Measurements from ENCODE around the gene INS.

Gene INS

DNA sequence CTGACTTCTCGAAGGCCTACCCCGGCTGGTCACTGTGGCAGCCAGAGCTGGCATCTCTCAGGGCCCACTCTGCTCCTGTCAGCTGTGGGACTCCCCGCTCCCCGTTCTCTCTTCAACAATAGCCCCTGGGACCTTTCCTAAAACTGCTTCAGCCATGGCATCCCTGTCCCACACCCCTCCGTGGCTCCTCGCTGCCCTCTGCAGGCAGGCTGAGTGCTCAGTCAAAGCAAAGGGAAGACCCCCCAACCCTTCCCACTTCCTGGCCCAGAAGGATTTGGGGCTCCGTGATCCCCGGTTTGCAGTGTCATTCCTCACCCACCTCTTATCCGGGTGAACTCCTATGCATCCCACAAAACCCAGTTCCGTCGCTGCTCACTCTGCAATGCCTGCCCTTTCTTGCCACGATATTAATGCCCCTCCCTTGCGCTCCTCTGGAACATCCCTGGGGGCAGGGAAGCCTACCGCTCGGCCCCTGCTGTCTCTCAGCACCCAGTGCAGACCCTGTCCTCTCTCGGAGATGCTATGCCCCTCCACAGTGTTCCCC lies 12.2 kb upstream of the INS start:
- Histone ChIP-seq H3K9me3 (ENCODE audit: control insufficient read depth in 1 of 2, low read length in 2 of 2) (no peaks in the 10 kb centered on the region), H3K4me3 (ENCODE audit: low read depth in 1 of 2, low read length in 2 of 2) (no peak overlapping the region), H3K36me3 (ENCODE audit: control insufficient read depth in 1 of 2, insufficient read depth in 2 of 2, low read length in 2 of 2) (no peaks in the 10 kb centered on the region), H3K4me1 (ENCODE audit: control insufficient read depth in 1 of 2, insufficient read depth in 2 of 2, low read length in 2 of 2) (no peaks in the 10 kb centered on the region), H3K27ac (ENCODE audit: low read depth, low read length) (no peak overlapping the region), H3K9ac (ENCODE audit: low read depth in 1 of 2, low read length in 2 of 2) (no peak overlapping the region), H3K27me3 (ENCODE audit: control insufficient read depth in 1 of 2, insufficient read depth in 2 of 2, low read length in 2 of 2) (no peaks in the 10 kb centered on the region)

DNA sequence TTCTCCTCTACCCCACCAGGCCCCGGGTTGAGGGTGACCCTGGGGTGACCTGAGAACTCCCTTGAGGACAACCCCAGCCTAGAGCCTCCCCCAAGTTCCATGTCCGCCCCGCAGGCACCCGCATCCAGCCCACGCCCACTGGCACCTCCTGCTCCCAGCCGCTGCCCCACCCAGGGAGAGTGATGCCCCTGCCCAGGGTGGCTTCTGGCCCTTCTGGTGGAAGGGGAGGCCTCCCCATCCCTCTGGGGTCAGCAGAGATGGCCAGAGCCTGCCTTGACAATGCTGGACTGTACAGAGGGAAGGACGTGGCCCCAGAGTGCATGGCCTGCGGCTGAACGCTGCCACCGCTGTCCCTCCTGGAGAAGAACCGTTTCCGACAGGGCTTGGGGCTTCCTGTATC lies 11.7 kb upstream of the INS start:
- no peak overlapping the region for H3K27ac ChIP-seq (ENCODE audit: low read depth, low read length)
- H3K4me1 ChIP-seq (ENCODE audit: control insufficient read depth in 1 of 2, insufficient read depth in 2 of 2, low read length in 2 of 2), result no peaks in the 10 kb centered on the region
- peaks cover 0 to 5% of the 10 kb centered on the region in 2 donors for H3K27me3 ChIP-seq (ENCODE audit: control insufficient read depth in 1 of 2, insufficient read depth in 2 of 2, low read length in 2 of 2)
- H3K4me3 ChIP-seq (ENCODE audit: low read depth in 1 of 2, low read length in 2 of 2), result no peak overlapping the region
- H3K9me3 ChIP-seq (ENCODE audit: control insufficient read depth in 1 of 2, low read length in 2 of 2), result no peaks in the 10 kb centered on the region
- no peaks in the 10 kb centered on the region for H3K36me3 ChIP-seq (ENCODE audit: control insufficient read depth in 1 of 2, insufficient read depth in 2 of 2, low read length in 2 of 2)
- H3K9ac ChIP-seq (ENCODE audit: low read depth in 1 of 2, low read length in 2 of 2), result no peak overlapping the region

DNA sequence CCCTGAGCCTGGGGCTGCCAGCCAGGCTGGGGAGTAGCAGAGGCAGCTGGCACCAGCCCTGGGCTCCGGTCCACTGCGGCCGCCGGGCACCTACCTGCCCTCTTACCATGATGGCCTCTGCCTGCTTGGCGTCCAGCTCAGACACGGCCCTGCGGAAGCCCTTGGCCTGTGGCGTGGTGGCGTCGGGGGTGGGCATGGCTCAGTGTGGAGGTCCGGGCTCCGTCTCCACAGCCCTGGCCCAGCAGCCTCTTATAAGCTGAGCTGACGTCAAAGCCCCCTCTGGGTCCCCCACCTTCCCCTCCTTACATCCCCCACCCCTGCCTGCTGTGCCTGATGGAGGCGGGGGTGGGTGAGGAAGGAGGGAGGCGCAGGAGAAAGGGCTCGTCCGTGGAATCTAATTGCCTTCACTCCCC lies 10.6 kb upstream of the INS start, which contains the start of gene TH:
Gene TH, minus strand, starts transcription at position 225 of the 413 bp plus-strand sequence. Its CDS starts 29 bp downstream, at position 196.
- no peaks in the 10 kb centered on the region for H3K9me3 ChIP-seq (ENCODE audit: control insufficient read depth in 1 of 2, low read length in 2 of 2)
- H3K27ac ChIP-seq (ENCODE audit: low read depth, low read length), result no peak within 1 kb of the TSS
- no peak within 1 kb of the TSS for H3K4me3 ChIP-seq (ENCODE audit: low read depth in 1 of 2, low read length in 2 of 2)
- no peak within 1 kb of the TSS for H3K9ac ChIP-seq (ENCODE audit: low read depth in 1 of 2, low read length in 2 of 2)
- peaks cover 0 to 8% of the 10 kb centered on the region in 2 donors for H3K27me3 ChIP-seq (ENCODE audit: control insufficient read depth in 1 of 2, insufficient read depth in 2 of 2, low read length in 2 of 2)
- no peaks in the 10 kb centered on the region for H3K36me3 ChIP-seq (ENCODE audit: control insufficient read depth in 1 of 2, insufficient read depth in 2 of 2, low read length in 2 of 2)
- no peaks in the 10 kb centered on the region for H3K4me1 ChIP-seq (ENCODE audit: control insufficient read depth in 1 of 2, insufficient read depth in 2 of 2, low read length in 2 of 2)

DNA sequence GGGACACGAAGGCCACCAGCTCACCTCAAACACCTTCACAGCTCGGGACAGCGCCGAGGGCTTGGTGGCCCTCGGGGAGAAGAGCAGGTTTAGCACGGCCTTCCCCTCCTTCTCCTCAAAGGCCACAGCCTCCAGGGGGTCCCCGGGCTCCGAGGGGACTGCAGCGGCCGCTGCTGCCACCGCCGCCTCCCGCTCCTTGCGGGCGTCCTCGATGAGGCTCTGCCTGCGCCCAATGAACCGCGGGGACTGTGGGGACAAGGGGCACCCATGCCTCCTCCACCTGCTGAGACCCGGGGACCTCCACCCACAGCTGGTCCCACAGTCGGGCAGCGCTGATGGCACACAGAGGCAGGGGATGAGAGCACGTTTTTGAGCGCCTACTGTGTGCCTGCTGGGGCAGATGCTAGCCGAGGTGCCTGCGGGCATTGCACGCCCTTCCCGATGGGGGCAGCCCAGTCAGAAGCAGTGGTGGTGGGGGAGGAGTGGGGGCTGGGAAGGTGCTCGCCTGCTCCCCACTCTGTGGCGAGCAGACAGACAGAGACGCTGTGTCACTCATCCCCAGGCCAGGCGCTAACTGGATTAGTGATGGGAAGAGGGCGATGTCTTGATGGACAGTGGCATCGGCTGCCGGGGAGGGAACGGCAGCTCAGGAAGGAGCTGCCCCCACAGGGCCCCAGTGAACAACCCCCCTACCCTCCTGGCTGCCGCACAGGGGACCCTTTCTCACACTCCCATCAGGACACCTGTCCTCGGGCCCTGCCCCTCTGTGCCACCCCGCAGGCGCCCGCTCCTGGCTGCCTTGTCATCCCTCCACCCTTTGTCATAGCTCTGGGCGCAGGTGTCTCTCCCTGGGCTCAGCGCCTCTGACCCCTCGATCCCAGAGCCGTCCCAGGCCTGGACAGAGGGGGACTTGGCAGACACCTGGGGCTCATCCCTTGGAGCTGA lies 8.9 kb upstream of the INS start:
- no peak overlapping the region for H3K4me3 ChIP-seq (ENCODE audit: low read depth in 1 of 2, low read length in 2 of 2)
- H3K36me3 ChIP-seq (ENCODE audit: control insufficient read depth in 1 of 2, insufficient read depth in 2 of 2, low read length in 2 of 2), result no peaks in the 10 kb centered on the region
- peaks cover 0 to 16% of the 10 kb centered on the region in 2 donors for H3K27me3 ChIP-seq (ENCODE audit: control insufficient read depth in 1 of 2, insufficient read depth in 2 of 2, low read length in 2 of 2)
- H3K4me1 ChIP-seq (ENCODE audit: control insufficient read depth in 1 of 2, insufficient read depth in 2 of 2, low read length in 2 of 2), result no peaks in the 10 kb centered on the region
- H3K9ac ChIP-seq (ENCODE audit: low read depth in 1 of 2, low read length in 2 of 2), result no peak overlapping the region
- H3K27ac ChIP-seq (ENCODE audit: low read depth, low read length), result no peak overlapping the region
- H3K9me3 ChIP-seq (ENCODE audit: control insufficient read depth in 1 of 2, low read length in 2 of 2), result no peaks in the 10 kb centered on the region

DNA sequence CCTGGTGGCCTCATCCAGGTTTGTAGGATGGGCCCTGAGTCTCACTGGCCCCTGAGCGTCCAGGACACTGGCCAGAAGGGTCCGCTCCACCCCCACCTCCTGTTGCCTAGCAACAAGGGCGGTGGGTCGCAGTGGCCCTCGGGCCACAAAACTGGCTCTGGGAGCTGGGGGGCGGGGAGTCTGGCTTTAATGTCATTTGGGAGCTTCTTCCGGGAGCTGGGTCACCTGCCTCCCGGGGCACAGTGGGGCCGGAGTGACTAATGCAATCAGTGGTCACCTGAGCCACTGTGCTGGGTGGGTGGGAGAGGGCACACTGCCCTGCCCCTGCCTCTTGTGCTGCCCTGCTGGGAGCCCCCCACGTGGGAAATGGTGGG lies 8.0 kb upstream of the INS start:
- H3K27me3 ChIP-seq (ENCODE audit: control insufficient read depth in 1 of 2, insufficient read depth in 2 of 2, low read length in 2 of 2), result peaks cover 0 to 17% of the 10 kb centered on the region in 2 donors
- H3K36me3 ChIP-seq (ENCODE audit: control insufficient read depth in 1 of 2, insufficient read depth in 2 of 2, low read length in 2 of 2), result no peaks in the 10 kb centered on the region
- H3K9ac ChIP-seq (ENCODE audit: low read depth in 1 of 2, low read length in 2 of 2), result no peak overlapping the region
- H3K4me1 ChIP-seq (ENCODE audit: control insufficient read depth in 1 of 2, insufficient read depth in 2 of 2, low read length in 2 of 2), result no peaks in the 10 kb centered on the region
- H3K9me3 ChIP-seq (ENCODE audit: control insufficient read depth in 1 of 2, low read length in 2 of 2), result no peaks in the 10 kb centered on the region
- H3K27ac ChIP-seq (ENCODE audit: low read depth, low read length), result no peak overlapping the region
- no peak overlapping the region for H3K4me3 ChIP-seq (ENCODE audit: low read depth in 1 of 2, low read length in 2 of 2)

DNA sequence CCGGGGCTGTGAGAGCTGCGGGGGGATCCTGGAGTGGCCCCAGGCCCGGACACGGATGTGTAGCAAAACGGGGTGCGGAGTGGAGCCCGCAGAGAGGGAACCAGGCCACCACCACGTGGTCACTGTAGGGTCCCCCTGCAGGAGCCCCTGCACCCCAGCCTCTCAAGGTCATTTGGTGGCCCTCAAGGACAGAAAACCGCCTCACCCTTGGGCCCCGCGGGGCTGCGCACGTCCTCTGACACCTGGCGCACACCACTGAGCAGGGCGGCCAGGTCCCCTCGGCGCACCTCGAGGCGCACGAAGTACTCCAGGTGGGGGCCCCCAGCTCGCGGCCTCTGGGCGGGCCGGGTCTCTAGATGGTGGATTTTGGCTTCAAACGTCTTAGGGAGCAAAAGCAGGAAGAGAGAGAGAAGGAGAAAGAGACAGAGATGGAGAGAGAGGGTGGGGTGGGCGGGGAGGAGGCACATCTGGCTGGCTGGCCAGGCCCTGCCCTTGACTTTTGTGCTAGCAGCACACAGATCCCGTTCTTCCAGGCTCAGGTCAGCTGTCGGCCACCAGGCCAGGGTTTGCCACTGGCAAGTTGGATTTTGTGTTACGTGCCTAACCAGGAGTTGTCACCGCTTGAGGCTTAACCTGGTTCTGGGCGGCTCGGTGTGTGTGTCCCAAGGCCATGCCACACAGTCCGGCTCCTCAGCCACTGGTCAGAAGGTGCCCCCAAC lies 7.4 kb upstream of the INS start:
- Histone ChIP-seq H3K27me3 (ENCODE audit: control insufficient read depth in 1 of 2, insufficient read depth in 2 of 2, low read length in 2 of 2) (peaks cover 0 to 17% of the 10 kb centered on the region in 2 donors), H3K36me3 (ENCODE audit: control insufficient read depth in 1 of 2, insufficient read depth in 2 of 2, low read length in 2 of 2) (no peaks in the 10 kb centered on the region), H3K4me3 (ENCODE audit: low read depth in 1 of 2, low read length in 2 of 2) (no peak overlapping the region), H3K9ac (ENCODE audit: low read depth in 1 of 2, low read length in 2 of 2) (no peak overlapping the region), H3K9me3 (ENCODE audit: control insufficient read depth in 1 of 2, low read length in 2 of 2) (no peaks in the 10 kb centered on the region), H3K4me1 (ENCODE audit: control insufficient read depth in 1 of 2, insufficient read depth in 2 of 2, low read length in 2 of 2) (no peaks in the 10 kb centered on the region), H3K27ac (ENCODE audit: low read depth, low read length) (no peak overlapping the region)

DNA sequence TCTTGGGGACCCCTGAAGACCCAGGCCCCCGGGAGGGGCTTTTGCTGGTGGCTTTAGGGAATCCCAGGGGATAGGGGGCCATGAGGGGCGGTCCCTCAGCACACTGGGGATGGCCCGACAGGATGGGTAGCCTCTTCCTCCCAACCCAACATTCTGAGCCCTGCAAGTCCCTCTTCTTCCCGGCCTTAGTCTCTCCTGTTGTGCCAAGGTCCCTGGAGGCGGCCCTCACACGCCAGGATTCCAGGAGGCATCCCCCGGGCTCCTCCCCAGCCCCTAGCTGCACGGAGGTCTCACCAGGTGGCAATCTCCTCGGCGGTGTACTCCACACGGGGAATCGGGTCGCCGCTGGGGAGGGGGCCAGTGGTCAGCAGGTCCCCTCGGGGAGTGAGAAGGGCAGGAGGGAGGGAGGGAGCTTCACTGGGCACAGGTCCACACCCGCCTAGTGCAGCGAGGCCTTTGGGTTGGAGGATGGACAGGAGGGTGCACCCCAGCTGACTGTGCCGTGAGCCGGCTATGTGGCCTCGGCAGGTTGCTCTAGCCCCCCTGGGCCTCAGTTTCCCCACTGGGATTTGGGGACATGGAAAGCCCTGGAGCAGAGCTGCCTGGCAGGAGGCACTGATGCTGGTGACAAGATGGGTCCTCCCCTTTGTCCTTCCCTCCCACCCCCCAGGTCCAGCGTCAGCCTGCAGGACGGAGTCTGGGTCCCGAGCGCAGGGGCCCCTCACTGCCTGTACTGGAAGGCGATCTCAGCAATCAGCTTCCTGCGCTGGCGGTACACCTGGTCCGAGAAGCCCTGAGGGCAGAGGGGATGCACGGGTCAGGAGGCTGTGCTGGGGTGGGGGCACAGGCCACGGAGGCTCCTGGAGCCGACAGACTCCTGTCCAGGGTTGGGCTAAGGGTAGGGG lies 6.4 kb upstream of the INS start:
- Histone ChIP-seq H3K9me3 (ENCODE audit: control insufficient read depth in 1 of 2, low read length in 2 of 2) (no peaks in the 10 kb centered on the region), H3K27ac (ENCODE audit: low read depth, low read length) (no peak overlapping the region), H3K4me3 (ENCODE audit: low read depth in 1 of 2, low read length in 2 of 2) (no peak overlapping the region), H3K4me1 (ENCODE audit: control insufficient read depth in 1 of 2, insufficient read depth in 2 of 2, low read length in 2 of 2) (no peaks in the 10 kb centered on the region), H3K9ac (ENCODE audit: low read depth in 1 of 2, low read length in 2 of 2) (no peak overlapping the region), H3K27me3 (ENCODE audit: control insufficient read depth in 1 of 2, insufficient read depth in 2 of 2, low read length in 2 of 2) (peaks cover 0 to 21% of the 10 kb centered on the region in 2 donors), H3K36me3 (ENCODE audit: control insufficient read depth in 1 of 2, insufficient read depth in 2 of 2, low read length in 2 of 2) (no peaks in the 10 kb centered on the region)

DNA sequence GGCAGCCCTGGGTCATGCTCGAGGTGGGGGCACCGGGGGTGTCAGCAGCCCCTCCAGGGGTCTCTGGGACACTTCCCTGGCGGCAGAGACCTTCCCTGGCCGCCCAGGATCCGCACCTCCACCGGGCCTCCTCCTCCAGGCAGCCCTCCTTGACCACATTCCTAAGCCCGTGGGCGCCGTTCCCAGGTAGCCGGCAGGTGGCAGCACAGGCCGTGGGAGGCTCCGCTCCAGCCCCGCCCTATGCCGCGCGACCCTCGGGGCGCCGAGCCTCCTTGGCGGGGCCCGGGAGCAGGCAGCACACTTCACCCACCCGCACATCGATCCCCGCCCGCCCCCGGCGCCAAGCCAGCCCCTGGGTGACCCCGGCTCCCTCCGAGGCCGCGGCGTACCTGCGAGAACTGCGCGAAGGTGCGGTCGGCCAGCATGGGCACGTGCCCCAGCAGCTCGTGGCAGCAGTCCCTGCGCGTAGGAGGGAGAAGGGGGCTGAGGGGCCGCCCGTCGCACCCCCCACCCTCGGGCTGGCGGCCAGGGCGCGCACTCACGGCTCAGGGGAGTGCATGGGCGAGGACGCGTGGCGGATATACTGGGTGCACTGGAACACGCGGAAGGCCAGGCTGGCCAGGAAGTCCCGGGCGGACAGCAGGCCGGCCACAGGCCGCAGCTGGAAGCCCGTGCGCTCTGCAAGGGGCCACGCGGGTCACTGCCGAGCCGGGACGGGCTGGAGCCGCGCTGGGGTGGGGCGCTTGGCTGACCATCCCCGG lies 5.3 kb upstream of the INS start:
- Histone ChIP-seq H3K9me3 (ENCODE audit: control insufficient read depth in 1 of 2, low read length in 2 of 2) (no peaks in the 10 kb centered on the region), H3K4me3 (ENCODE audit: low read depth in 1 of 2, low read length in 2 of 2) (no peak overlapping the region), H3K36me3 (ENCODE audit: control insufficient read depth in 1 of 2, insufficient read depth in 2 of 2, low read length in 2 of 2) (no peaks in the 10 kb centered on the region), H3K9ac (ENCODE audit: low read depth in 1 of 2, low read length in 2 of 2) (no peak overlapping the region), H3K4me1 (ENCODE audit: control insufficient read depth in 1 of 2, insufficient read depth in 2 of 2, low read length in 2 of 2) (no peaks in the 10 kb centered on the region), H3K27me3 (ENCODE audit: control insufficient read depth in 1 of 2, insufficient read depth in 2 of 2, low read length in 2 of 2) (peaks cover 0 to 21% of the 10 kb centered on the region in 2 donors), H3K27ac (ENCODE audit: low read depth, low read length) (no peak overlapping the region)

DNA sequence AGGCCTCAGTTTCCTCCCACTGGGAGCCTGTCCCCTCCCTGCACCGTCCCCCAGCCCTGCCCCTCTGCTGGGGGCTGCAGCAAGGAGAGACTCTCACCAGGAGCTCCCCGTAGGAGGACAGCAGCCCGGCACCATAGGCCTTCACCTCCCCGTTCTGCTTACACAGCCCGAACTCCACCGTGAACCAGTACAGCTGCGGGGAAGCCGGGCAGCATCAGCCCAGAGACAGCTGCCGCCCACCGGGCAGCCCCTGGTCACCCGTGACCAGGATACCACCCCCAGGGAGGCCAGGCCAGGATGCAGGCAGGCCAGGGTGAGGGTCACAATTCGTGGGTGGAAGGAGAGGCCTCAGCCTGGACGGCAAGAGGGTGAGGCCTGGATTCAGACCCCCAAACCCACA lies 4.6 kb upstream of the INS start:
- no peaks in the 10 kb centered on the region for H3K4me1 ChIP-seq (ENCODE audit: control insufficient read depth in 1 of 2, insufficient read depth in 2 of 2, low read length in 2 of 2)
- no peak overlapping the region for H3K27ac ChIP-seq (ENCODE audit: low read depth, low read length)
- H3K36me3 ChIP-seq (ENCODE audit: control insufficient read depth in 1 of 2, insufficient read depth in 2 of 2, low read length in 2 of 2), result no peaks in the 10 kb centered on the region
- H3K9me3 ChIP-seq (ENCODE audit: control insufficient read depth in 1 of 2, low read length in 2 of 2), result no peaks in the 10 kb centered on the region
- H3K9ac ChIP-seq (ENCODE audit: low read depth in 1 of 2, low read length in 2 of 2), result no peak overlapping the region
- peaks cover 0 to 21% of the 10 kb centered on the region in 2 donors for H3K27me3 ChIP-seq (ENCODE audit: control insufficient read depth in 1 of 2, insufficient read depth in 2 of 2, low read length in 2 of 2)
- H3K4me3 ChIP-seq (ENCODE audit: low read depth in 1 of 2, low read length in 2 of 2), result no peak overlapping the region

All from duodenal mucosa (tissue), 2 donors.